VCaP (cell line): ENCODE measurements around the gene TRAPPC12.
A peak's percentile ranks its signal among the peaks of the same experiment; 100 is the strongest.

Source experiments
- H3K27ac ChIP-seq: fragments of 450-650 bp; 2 replicates; pipeline ENCODE4 v1.5.1; 2017
- CTCF ChIP-seq: fragments of 450-650 bp; conservative IDR thresholded peaks from 2 replicates; pipeline ENCODE4 v1.5.1; 2017; ENCODE audit warnings: mild to moderate bottlenecking, moderate library complexity

Gene TRAPPC12

GRCh38 chr2:3342324-3342723 lies 37.2 kb upstream of the TRAPPC12 start:
- no peak for TF ChIP-seq CTCF
- no peak overlapping the region for H3K27ac ChIP-seq

- no peak for TF ChIP-seq CTCF
- H3K27ac ChIP-seq: no peak overlapping the region
These were observed 36.5 kb upstream of the TRAPPC12 start for GRCh38 chr2:3343012-3343411.

GRCh38 chr2:3344897-3345296 lies 34.6 kb upstream of the TRAPPC12 start:
- no peak overlapping the region for H3K27ac ChIP-seq
- TF ChIP-seq CTCF: no peak

- no peak overlapping the region for H3K27ac ChIP-seq
- TF ChIP-seq CTCF: no peak
These were observed 33.9 kb upstream of the TRAPPC12 start for GRCh38 chr2:3345621-3346020.

- peak overlapping the region; percentile 70 for H3K27ac ChIP-seq
- no peak for TF ChIP-seq CTCF
These were observed 30.7 kb upstream of the TRAPPC12 start for GRCh38 chr2:3348767-3349166.

GRCh38 chr2:3349211-3349693 lies 30.2 kb upstream of the TRAPPC12 start:
- TF ChIP-seq CTCF: no peak
- H3K27ac ChIP-seq: peak overlapping the region; percentile 70

GRCh38 chr2:3354986-3355385 lies 24.5 kb upstream of the TRAPPC12 start:
- peak overlapping the region; percentile 77 for H3K27ac ChIP-seq
- no peak for TF ChIP-seq CTCF
